Mesenchymal stem cell (in vitro differentiated cells and primary cell): ENCODE data around the gene CHAC2.

ENCODE experiments used
- DNase-seq: peaks from one replicate; pipeline ENCODE4 v3.0.0-alpha.2; 2013
- H2AFZ ChIP-seq: one replicate; pipeline ENCODE4 v1.6.1; 2013; ENCODE audit warnings: low read depth, mild to moderate bottlenecking, control low read depth, inconsistent platforms, low read length, moderate library complexity
- H2AK5ac ChIP-seq: 2 replicates; pipeline ENCODE4 v1.6.1; 2013; ENCODE audit warnings: low read length, moderate library complexity, mild to moderate bottlenecking, inconsistent platforms; ENCODE audit not compliant: severe bottlenecking
- H2BK120ac ChIP-seq: one replicate; pipeline ENCODE4 v1.6.1; 2013; ENCODE audit warnings: low read depth, mild to moderate bottlenecking, inconsistent platforms, low read length, moderate library complexity
- H2BK12ac ChIP-seq, 2 experiments: one replicate each; pipeline ENCODE4 v1.6.1; 2013; ENCODE audit warnings: inconsistent platforms in 2 of 2, low read length in 2 of 2, mild to moderate bottlenecking in 2 of 2, moderate library complexity in 2 of 2, control low read depth in 1 of 2
- H2BK15ac ChIP-seq: one replicate; pipeline ENCODE4 v1.6.1; 2013; ENCODE audit warnings: mild to moderate bottlenecking, low read depth, inconsistent platforms; ENCODE audit not compliant: poor library complexity, severe bottlenecking
- H2BK5ac ChIP-seq: 2 replicates; pipeline ENCODE4 v1.6.1; 2013; ENCODE audit warnings: low read depth, mild to moderate bottlenecking, low read length, control low read depth, inconsistent platforms; ENCODE audit not compliant: poor library complexity, severe bottlenecking
- H3K14ac ChIP-seq, 2 experiments: one replicate each; pipeline ENCODE4 v1.6.1; 2013; ENCODE audit warnings: inconsistent platforms in 2 of 2, low read length in 2 of 2, control low read depth in 1 of 2, mild to moderate bottlenecking in 1 of 2, moderate library complexity in 1 of 2
- H3K18ac ChIP-seq, 2 experiments: one replicate each; pipeline ENCODE4 v1.6.1; 2013; ENCODE audit warnings: inconsistent platforms in 2 of 2, low read length in 2 of 2, control low read depth in 1 of 2, low read depth in 1 of 2, mild to moderate bottlenecking in 1 of 2
- H3K23ac ChIP-seq, 2 experiments: one replicate each; pipeline ENCODE4 v1.6.1; 2013; ENCODE audit warnings: inconsistent platforms in 2 of 2, low read length in 2 of 2, mild to moderate bottlenecking in 2 of 2, moderate library complexity in 2 of 2, control low read depth in 1 of 2
- H3K27ac ChIP-seq: 2 replicates; pipeline ENCODE4 v1.5.1; 2013; ENCODE audit warnings: mild to moderate bottlenecking, moderate library complexity, low read length, control low read depth, inconsistent platforms; ENCODE audit not compliant: poor library complexity, severe bottlenecking
- H3K27me3 ChIP-seq, 2 experiments: 2 replicates each; pipeline versions ENCODE4 v1.6.1 to v1.7.0; 2013; ENCODE audit warnings: low read length in 2 of 2, mild to moderate bottlenecking in 2 of 2, moderate library complexity in 2 of 2, control low read depth in 1 of 2, inconsistent platforms in 1 of 2; ENCODE audit not compliant: control insufficient read depth in 1 of 2, insufficient read depth in 1 of 2
- H3K36me3 ChIP-seq, 2 experiments: 2 replicates each; pipeline versions ENCODE4 v1.6.1 to v1.7.0; 2013; ENCODE audit warnings: low read length in 2 of 2, control low read depth in 1 of 2, inconsistent platforms in 1 of 2, low read depth in 1 of 2, mild to moderate bottlenecking in 1 of 2; ENCODE audit not compliant: insufficient read depth in 2 of 2, control insufficient read depth in 1 of 2
- H3K4ac ChIP-seq, 2 experiments: one replicate each; pipeline ENCODE4 v1.6.1; 2013; ENCODE audit warnings: inconsistent platforms in 2 of 2, low read length in 2 of 2, mild to moderate bottlenecking in 2 of 2, moderate library complexity in 2 of 2, control low read depth in 1 of 2, low read depth in 1 of 2
- H3K4me1 ChIP-seq: 2 replicates; pipeline ENCODE4 v1.6.1; 2013; ENCODE audit warnings: low read depth, low read length, control low read depth; ENCODE audit not compliant: control insufficient read depth, insufficient read depth
- H3K4me2 ChIP-seq: 2 replicates; pipeline ENCODE4 v1.6.1; 2013; ENCODE audit warnings: low read length, mild to moderate bottlenecking, inconsistent platforms; ENCODE audit not compliant: poor library complexity, severe bottlenecking
- H3K4me3 ChIP-seq, 2 experiments: 2 replicates each; pipeline versions ENCODE4 v1.5.1 to v1.7.0; 2013; ENCODE audit warnings: low read length in 2 of 2, mild to moderate bottlenecking in 2 of 2, control low read depth in 1 of 2, low read depth in 1 of 2; ENCODE audit not compliant: insufficient read depth in 1 of 2
- H3K79me1 ChIP-seq: replicated peaks from 2 replicates; pipeline ENCODE4 v1.6.1; 2013; ENCODE audit warnings: mild to moderate bottlenecking, control low read depth, low read length, inconsistent platforms; ENCODE audit not compliant: poor library complexity, severe bottlenecking
- H3K9ac ChIP-seq: 2 replicates; pipeline ENCODE4 v1.7.0; 2013; ENCODE audit warnings: mild to moderate bottlenecking, low read length, moderate library complexity
- H3K9me3 ChIP-seq: 2 replicates; pipeline ENCODE4 v1.7.0; 2013; ENCODE audit warnings: mild to moderate bottlenecking, low read length; ENCODE audit not compliant: control insufficient read depth
- H4K8ac ChIP-seq: one replicate; pipeline ENCODE4 v1.6.1; 2013; ENCODE audit warnings: inconsistent platforms, mild to moderate bottlenecking, low read length, moderate library complexity
- H4K91ac ChIP-seq: one replicate; pipeline ENCODE4 v1.6.1; 2013; ENCODE audit warnings: mild to moderate bottlenecking, low read length, inconsistent platforms
- WGBS: methylation state at CpG from one replicate; pipeline ENCODE4 v1.1.7; 2013; ENCODE audit warnings: mixed read lengths; 5-methylcytosine and 5-hydroxymethylcytosine counted together

The CHAC2 gene

GRCh38 chr2:53801547-53801946 lies 33.9 kb downstream of the CHAC2 start:
- Histone ChIP-seq H4K91ac (no peak overlapping the region), H3K27ac (no peak overlapping the region), H3K27me3 (no peaks in the 10 kb centered on the region), H3K79me1 (peaks cover 12% of the 10 kb centered on the region), H3K4me1 (no peaks in the 10 kb centered on the region), H2AK5ac (no peak overlapping the region), H3K4me3 (no peak overlapping the region), H4K8ac (no peak overlapping the region), H2BK5ac (no peak overlapping the region), H3K4ac (no peak overlapping the region), H2BK15ac (no peak overlapping the region), H3K4me2 (no peak overlapping the region), H3K14ac (no peak overlapping the region), H3K36me3 (peaks cover 18 to 95% of the 10 kb centered on the region in 2 experiments), H2BK120ac (no peak overlapping the region), H3K23ac (no peak overlapping the region), H3K9me3 (no peaks in the 10 kb centered on the region), H2AFZ (no peak overlapping the region), H2BK12ac (no peak overlapping the region), H3K18ac (no peak overlapping the region), H3K9ac (no peak overlapping the region)
- no peak for DNase-seq

- no peak overlapping the region for H3K4ac ChIP-seq
- no peaks in the 10 kb centered on the region for H3K4me1 ChIP-seq
- H3K9me3 ChIP-seq: no peaks in the 10 kb centered on the region
- no peak overlapping the region for H3K23ac ChIP-seq
- H3K9ac ChIP-seq: no peak overlapping the region
- 94% methylated on average over 7 of the region's 7 CpGs for WGBS
- no peak overlapping the region for H2BK15ac ChIP-seq
- no peak overlapping the region for H2BK120ac ChIP-seq
- DNase-seq: no peak
- H4K8ac ChIP-seq: no peak overlapping the region
- no peak overlapping the region for H2BK5ac ChIP-seq
- no peak overlapping the region for H3K4me2 ChIP-seq
- H3K18ac ChIP-seq: no peak overlapping the region
- H3K27me3 ChIP-seq: no peaks in the 10 kb centered on the region
- H3K27ac ChIP-seq: no peak overlapping the region
- no peak overlapping the region for H2AFZ ChIP-seq
- no peak overlapping the region for H2BK12ac ChIP-seq
- peaks cover 22 to 95% of the 10 kb centered on the region in 2 experiments for H3K36me3 ChIP-seq
- peaks cover 14% of the 10 kb centered on the region for H3K79me1 ChIP-seq
- H3K14ac ChIP-seq: no peak overlapping the region
- H3K4me3 ChIP-seq: no peak overlapping the region
- H4K91ac ChIP-seq: no peak overlapping the region
- H2AK5ac ChIP-seq: no peak overlapping the region
Measured at GRCh38 chr2:53802617-53803151, 35.1 kb downstream of the CHAC2 start.

GRCh38 chr2:53811601-53812000 lies 44.0 kb downstream of the CHAC2 start:
- no peaks in the 10 kb centered on the region for H3K9me3 ChIP-seq
- no peak overlapping the region for H2AK5ac ChIP-seq
- H3K27ac ChIP-seq: no peak overlapping the region
- no peak for DNase-seq
- H3K4me1 ChIP-seq: no peaks in the 10 kb centered on the region
- no peak overlapping the region for H4K91ac ChIP-seq
- no peak overlapping the region for H2AFZ ChIP-seq
- H3K9ac ChIP-seq: no peak overlapping the region
- WGBS: 100% methylated on average over 1 of the region's 3 CpGs
- H3K4me3 ChIP-seq: no peak overlapping the region
- no peak overlapping the region for H2BK15ac ChIP-seq
- no peak overlapping the region for H2BK12ac ChIP-seq
- H3K23ac ChIP-seq: no peak overlapping the region
- H4K8ac ChIP-seq: no peak overlapping the region
- peaks cover 2% of the 10 kb centered on the region for H3K79me1 ChIP-seq
- no peak overlapping the region for H3K4me2 ChIP-seq
- H3K27me3 ChIP-seq: no peaks in the 10 kb centered on the region
- H2BK5ac ChIP-seq: no peak overlapping the region
- H2BK120ac ChIP-seq: no peak overlapping the region
- peaks cover 25 to 93% of the 10 kb centered on the region in 2 experiments for H3K36me3 ChIP-seq
- no peak overlapping the region for H3K4ac ChIP-seq
- no peak overlapping the region for H3K14ac ChIP-seq
- H3K18ac ChIP-seq: no peak overlapping the region

- no peak overlapping the region for H4K91ac ChIP-seq
- H3K14ac ChIP-seq: no peak overlapping the region
- no peak overlapping the region for H3K18ac ChIP-seq
- H3K4me1 ChIP-seq: no peaks in the 10 kb centered on the region
- no peak overlapping the region for H3K4ac ChIP-seq
- no peak overlapping the region for H3K4me2 ChIP-seq
- H3K9me3 ChIP-seq: no peaks in the 10 kb centered on the region
- H3K27me3 ChIP-seq: no peaks in the 10 kb centered on the region
- no peak overlapping the region for H3K23ac ChIP-seq
- no peak overlapping the region for H2BK5ac ChIP-seq
- H2BK12ac ChIP-seq: no peak overlapping the region
- no peak overlapping the region for H3K9ac ChIP-seq
- no peak overlapping the region for H2AFZ ChIP-seq
- no peak overlapping the region for H3K4me3 ChIP-seq
- H3K27ac ChIP-seq: no peak overlapping the region
- no peak overlapping the region for H2BK15ac ChIP-seq
- peaks cover 19 to 91% of the 10 kb centered on the region in 2 experiments for H3K36me3 ChIP-seq
- no peak for DNase-seq
- no peak overlapping the region for H2AK5ac ChIP-seq
- no peaks in the 10 kb centered on the region for H3K79me1 ChIP-seq
- H4K8ac ChIP-seq: no peak overlapping the region
- no peak overlapping the region for H2BK120ac ChIP-seq
Measured at GRCh38 chr2:53813151-53813550, 45.5 kb downstream of the CHAC2 start.
